ENCODE results near the gene CAND2. TPM values are rescaled to one million over a fixed set of nuclear protein-coding genes. Genes with fewer than 3 reads are reported as not detected.
A peak's percentile ranks its signal among the peaks of the same experiment; 100 is the strongest.

CAND2 gene
- total and polyA plus RNA-seq, 10 of the 15 experiments (the other 5 are each of a cell fraction or from before 2014, with no cell fraction given) = 0.03 to 1.9 (median 0.52) TPM

DNA sequence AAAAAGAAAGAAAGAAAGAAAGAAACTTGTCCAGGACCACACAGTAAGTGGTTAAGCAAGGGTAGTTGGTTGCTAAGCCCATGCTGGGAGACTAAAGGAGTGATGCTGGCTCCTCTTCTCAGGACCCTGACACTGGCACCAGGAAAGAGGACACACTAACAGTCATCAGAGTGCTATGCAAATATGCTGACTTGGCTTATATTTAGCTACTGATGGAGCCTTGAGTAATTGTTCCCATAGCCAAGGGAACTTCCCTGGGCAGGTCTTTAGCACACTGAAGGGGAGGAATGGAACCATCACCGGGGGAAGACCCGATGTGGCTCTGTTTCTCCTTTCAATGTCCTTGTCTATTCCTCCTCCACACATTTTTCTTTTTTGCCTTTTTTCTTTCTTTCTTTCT, 43.7 kb upstream of the CAND2 start:
- no TSS peak for BruUV-seq (replicated peaks)
- H3K4me3 ChIP-seq = no peak overlapping the region
- RAD21 ChIA-PET (ENCODE audit: unreplicated experiment) = no interaction called here
- no peak overlapping the region for H3K9ac ChIP-seq (ENCODE audit: control insufficient read depth, insufficient read depth, low read length)
- H3K27ac ChIP-seq (ENCODE audit: control insufficient read depth, insufficient read depth) = no peak overlapping the region
- H3K27me3 ChIP-seq (replicated peaks in 1 of 2; ENCODE audit: control insufficient read depth in 2 of 2, insufficient read depth in 2 of 2, low read length in 1 of 2) = no peaks in the 10 kb centered on the region
- H3K36me3 ChIP-seq (ENCODE audit: control insufficient read depth in 2 of 2, insufficient read depth in 2 of 2, low read length in 1 of 2) = no peaks in the 10 kb centered on the region
- no peak for TF ChIP-seq CHD2 (IDR thresholded peaks at IDR 0.05; ENCODE audit: borderline replicate concordance, low read depth, low read length)
- TF ChIP-seq, protein P1, sequence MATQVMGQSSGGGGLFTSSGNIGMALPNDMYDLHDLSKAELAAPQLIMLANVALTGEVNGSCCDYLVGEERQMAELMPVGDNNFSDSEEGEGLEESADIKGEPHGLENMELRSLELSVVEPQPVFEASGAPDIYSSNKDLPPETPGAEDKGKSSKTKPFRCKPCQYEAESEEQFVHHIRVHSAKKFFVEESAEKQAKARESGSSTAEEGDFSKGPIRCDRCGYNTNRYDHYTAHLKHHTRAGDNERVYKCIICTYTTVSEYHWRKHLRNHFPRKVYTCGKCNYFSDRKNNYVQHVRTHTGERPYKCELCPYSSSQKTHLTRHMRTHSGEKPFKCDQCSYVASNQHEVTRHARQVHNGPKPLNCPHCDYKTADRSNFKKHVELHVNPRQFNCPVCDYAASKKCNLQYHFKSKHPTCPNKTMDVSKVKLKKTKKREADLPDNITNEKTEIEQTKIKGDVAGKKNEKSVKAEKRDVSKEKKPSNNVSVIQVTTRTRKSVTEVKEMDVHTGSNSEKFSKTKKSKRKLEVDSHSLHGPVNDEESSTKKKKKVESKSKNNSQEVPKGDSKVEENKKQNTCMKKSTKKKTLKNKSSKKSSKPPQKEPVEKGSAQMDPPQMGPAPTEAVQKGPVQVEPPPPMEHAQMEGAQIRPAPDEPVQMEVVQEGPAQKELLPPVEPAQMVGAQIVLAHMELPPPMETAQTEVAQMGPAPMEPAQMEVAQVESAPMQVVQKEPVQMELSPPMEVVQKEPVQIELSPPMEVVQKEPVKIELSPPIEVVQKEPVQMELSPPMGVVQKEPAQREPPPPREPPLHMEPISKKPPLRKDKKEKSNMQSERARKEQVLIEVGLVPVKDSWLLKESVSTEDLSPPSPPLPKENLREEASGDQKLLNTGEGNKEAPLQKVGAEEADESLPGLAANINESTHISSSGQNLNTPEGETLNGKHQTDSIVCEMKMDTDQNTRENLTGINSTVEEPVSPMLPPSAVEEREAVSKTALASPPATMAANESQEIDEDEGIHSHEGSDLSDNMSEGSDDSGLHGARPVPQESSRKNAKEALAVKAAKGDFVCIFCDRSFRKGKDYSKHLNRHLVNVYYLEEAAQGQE (IDR thresholded peaks at IDR 0.05; ENCODE audit: low read depth, low read length) = no peak
- TF ChIP-seq, protein P2, sequence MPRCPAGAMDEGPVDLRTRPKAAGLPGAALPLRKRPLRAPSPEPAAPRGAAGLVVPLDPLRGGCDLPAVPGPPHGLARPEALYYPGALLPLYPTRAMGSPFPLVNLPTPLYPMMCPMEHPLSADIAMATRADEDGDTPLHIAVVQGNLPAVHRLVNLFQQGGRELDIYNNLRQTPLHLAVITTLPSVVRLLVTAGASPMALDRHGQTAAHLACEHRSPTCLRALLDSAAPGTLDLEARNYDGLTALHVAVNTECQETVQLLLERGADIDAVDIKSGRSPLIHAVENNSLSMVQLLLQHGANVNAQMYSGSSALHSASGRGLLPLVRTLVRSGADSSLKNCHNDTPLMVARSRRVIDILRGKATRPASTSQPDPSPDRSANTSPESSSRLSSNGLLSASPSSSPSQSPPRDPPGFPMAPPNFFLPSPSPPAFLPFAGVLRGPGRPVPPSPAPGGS (IDR thresholded peaks at IDR 0.05; ENCODE audit: borderline replicate concordance, insufficient read depth, low read depth, low read length, poor library complexity, severe bottlenecking) = no peak
- peaks cover 28% of the 10 kb centered on the region for H3K4me1 ChIP-seq (ENCODE audit: control insufficient read depth, insufficient read depth, low read length)
- WGBS (ENCODE audit: insufficient coverage, insufficient replicate concordance, low lambda C conversion rate, missing lambda C conversion rate) = 44% methylated on average over 2 of the region's 2 CpGs
- H2AFZ ChIP-seq (ENCODE audit: control insufficient read depth, low read depth, low read length) = no peak overlapping the region
- H3K4me2 ChIP-seq (ENCODE audit: control insufficient read depth, insufficient read depth) = no peak overlapping the region
- H3K9me3 ChIP-seq (replicated peaks; ENCODE audit: control insufficient read depth, insufficient read depth, low read length) = no peaks in the 10 kb centered on the region
- intact Hi-C loops (cut with micrococcal nuclease; ENCODE audit: unreplicated experiment) = no loop called here
- H4K20me1 ChIP-seq (ENCODE audit: control insufficient read depth, insufficient read depth) = no peaks in the 10 kb centered on the region
- FAIRE-seq = no peak
- no peaks in the 10 kb centered on the region for H3K79me2 ChIP-seq (ENCODE audit: control insufficient read depth, insufficient read depth, low read length)
- in situ Hi-C loops (cut with MboI) = no loop called here
- peak; percentile 40 for DNase-seq (ENCODE audit: low read depth, low spot score)
- ATAC-seq = peak; percentile 33; the same call in 2 of the 3 replicates
- POLR2A ChIA-PET = interaction anchor here (0.7 kb wide), 1 partner anchor 676 kb away, joined by 8 read pairs; no protein-coding TSS in a partner anchor
- CTCF ChIA-PET = interaction anchor here (0.7 to 1.4 kb wide), 2 partner anchors 10 to 12 kb away, joined by 3 read pairs; no protein-coding TSS in a partner anchor
- SMC1A ChIA-PET (ENCODE audit: uncharacterized antibody, unreplicated experiment) = no interaction called here

Measured in GM12878 (cell line).